ENCODE results near the gene CYB561. TPM values are rescaled to one million over a fixed set of nuclear protein-coding genes. Genes with fewer than 3 reads are reported as not detected.

Gene CYB561
- total and polyA plus RNA-seq, 10 of the 15 experiments (the other 5 are each of a cell fraction or from before 2014, with no cell fraction given), result 0.52 to 6.9 (median 2.5) TPM

DNA sequence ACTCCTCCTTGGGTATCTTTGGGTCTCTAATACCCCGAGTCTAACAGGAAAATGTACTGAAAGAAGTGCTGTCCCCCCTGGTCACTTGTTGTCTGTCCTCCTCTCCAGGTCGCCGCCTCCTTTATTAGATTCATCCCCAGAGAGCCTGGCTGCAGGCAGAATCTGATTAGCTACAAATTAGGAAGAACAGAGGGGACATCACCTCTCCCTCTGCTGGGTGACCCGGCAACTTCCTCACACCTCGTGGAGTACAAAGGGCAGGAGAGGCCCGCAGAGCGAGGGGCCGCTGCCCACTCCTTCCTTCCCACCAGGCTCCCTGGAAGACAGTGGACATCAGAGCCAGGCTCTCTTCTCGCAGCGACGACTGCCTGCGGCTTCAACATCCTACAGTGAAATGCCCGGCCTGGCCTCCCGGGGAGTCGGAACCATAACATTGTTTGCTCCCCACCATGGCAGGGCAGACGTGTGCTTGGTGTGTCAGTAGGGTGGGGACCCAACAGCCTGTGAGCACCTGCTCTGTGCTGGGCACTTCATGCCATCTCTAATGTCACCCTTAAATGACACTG lies 5.3 kb downstream of the CYB561 start:
- H2AFZ ChIP-seq (ENCODE audit: control insufficient read depth, low read depth, low read length), result no peak overlapping the region
- ChIA-PET CTCF (interaction anchor here (0.8 to 7.7 kb wide), 4 partner anchors 14 to 171 kb away, joined by 3 to 43 read pairs (median 25); no protein-coding TSS in a partner anchor), RAD21 (ENCODE audit: unreplicated experiment) (interaction anchor here (0.9 kb wide), 1 partner anchor 171 kb away, joined by 4 read pairs; no protein-coding TSS in a partner anchor), SMC1A (ENCODE audit: uncharacterized antibody, unreplicated experiment) (interaction anchor here (1.2 kb wide), 1 partner anchor 256 kb away, joined by 3 read pairs; no protein-coding TSS in a partner anchor), POLR2A (no interaction called here)
- in situ Hi-C loops (cut with MboI) (loop anchor here (25.0 kb wide), 1 partner anchor 396 kb away; the partner anchor contains the start of genes FTSJ3, PSMC5 and SMARCD2), intact Hi-C loops (cut with micrococcal nuclease; ENCODE audit: unreplicated experiment) (loop anchor here (5.0 kb wide), 1 partner anchor 36 kb away; the partner anchor contains the start of gene ACE)
- no peak overlapping the region for H3K4me3 ChIP-seq
- no peak overlapping the region for H3K9ac ChIP-seq (ENCODE audit: control insufficient read depth, insufficient read depth, low read length)
- peaks cover 5% of the 10 kb centered on the region for H3K4me1 ChIP-seq (ENCODE audit: control insufficient read depth, insufficient read depth, low read length)
- no peaks in the 10 kb centered on the region for H4K20me1 ChIP-seq (ENCODE audit: control insufficient read depth, insufficient read depth)
- no TSS peak for BruUV-seq (replicated peaks)
- no peaks in the 10 kb centered on the region for H3K9me3 ChIP-seq (replicated peaks; ENCODE audit: control insufficient read depth, insufficient read depth, low read length)
- no peaks in the 10 kb centered on the region for H3K27me3 ChIP-seq (replicated peaks in 1 of 2; ENCODE audit: control insufficient read depth in 2 of 2, insufficient read depth in 2 of 2, low read length in 1 of 2)
- no peak overlapping the region for H3K4me2 ChIP-seq (ENCODE audit: control insufficient read depth, insufficient read depth)
- DNase-seq (ENCODE audit: low read depth, low spot score) (no peak), ATAC-seq (no peak), FAIRE-seq (no peak)
- no peak overlapping the region for H3K27ac ChIP-seq (ENCODE audit: control insufficient read depth, insufficient read depth)
- no peaks in the 10 kb centered on the region for H3K79me2 ChIP-seq (ENCODE audit: control insufficient read depth, insufficient read depth, low read length)
- no peaks in the 10 kb centered on the region for H3K36me3 ChIP-seq (ENCODE audit: control insufficient read depth in 2 of 2, insufficient read depth in 2 of 2, low read length in 1 of 2)
- 88% methylated on average over 13 of the region's 16 CpGs for WGBS (ENCODE audit: insufficient coverage, insufficient replicate concordance, low lambda C conversion rate, missing lambda C conversion rate)
- TF ChIP-seq SIX5 (IDR thresholded peaks at IDR 0.05; ENCODE audit: low read depth, low read length, severe bottlenecking) (no peak), SUPT20H (IDR thresholded peaks at IDR 0.05; ENCODE audit: borderline replicate concordance, control insufficient read depth, low read depth, low read length) (no peak)
- TF ChIP-seq, protein P1, sequence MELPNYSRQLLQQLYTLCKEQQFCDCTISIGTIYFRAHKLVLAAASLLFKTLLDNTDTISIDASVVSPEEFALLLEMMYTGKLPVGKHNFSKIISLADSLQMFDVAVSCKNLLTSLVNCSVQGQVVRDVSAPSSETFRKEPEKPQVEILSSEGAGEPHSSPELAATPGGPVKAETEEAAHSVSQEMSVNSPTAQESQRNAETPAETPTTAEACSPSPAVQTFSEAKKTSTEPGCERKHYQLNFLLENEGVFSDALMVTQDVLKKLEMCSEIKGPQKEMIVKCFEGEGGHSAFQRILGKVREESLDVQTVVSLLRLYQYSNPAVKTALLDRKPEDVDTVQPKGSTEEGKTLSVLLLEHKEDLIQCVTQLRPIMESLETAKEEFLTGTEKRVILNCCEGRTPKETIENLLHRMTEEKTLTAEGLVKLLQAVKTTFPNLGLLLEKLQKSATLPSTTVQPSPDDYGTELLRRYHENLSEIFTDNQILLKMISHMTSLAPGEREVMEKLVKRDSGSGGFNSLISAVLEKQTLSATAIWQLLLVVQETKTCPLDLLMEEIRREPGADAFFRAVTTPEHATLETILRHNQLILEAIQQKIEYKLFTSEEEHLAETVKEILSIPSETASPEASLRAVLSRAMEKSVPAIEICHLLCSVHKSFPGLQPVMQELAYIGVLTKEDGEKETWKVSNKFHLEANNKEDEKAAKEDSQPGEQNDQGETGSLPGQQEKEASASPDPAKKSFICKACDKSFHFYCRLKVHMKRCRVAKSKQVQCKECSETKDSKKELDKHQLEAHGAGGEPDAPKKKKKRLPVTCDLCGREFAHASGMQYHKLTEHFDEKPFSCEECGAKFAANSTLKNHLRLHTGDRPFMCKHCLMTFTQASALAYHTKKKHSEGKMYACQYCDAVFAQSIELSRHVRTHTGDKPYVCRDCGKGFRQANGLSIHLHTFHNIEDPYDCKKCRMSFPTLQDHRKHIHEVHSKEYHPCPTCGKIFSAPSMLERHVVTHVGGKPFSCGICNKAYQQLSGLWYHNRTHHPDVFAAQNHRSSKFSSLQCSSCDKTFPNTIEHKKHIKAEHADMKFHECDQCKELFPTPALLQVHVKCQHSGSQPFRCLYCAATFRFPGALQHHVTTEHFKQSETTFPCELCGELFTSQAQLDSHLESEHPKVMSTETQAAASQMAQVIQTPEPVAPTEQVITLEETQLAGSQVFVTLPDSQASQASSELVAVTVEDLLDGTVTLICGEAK (IDR thresholded peaks at IDR 0.05; ENCODE audit: borderline replicate concordance), result no peak

Measured in GM12878 (cell line).